Cardiac muscle cell (in vitro differentiated cells and primary cell): ENCODE results near the gene NOL3. TPM values are rescaled to one million over a fixed set of nuclear protein-coding genes. Genes with fewer than 3 reads are reported as not detected.

Experiments used
- DNase-seq, 2 donors: peaks; one replicate each; pipeline versions ENCODE4 v3.0.0 to v3.0.0-alpha.2; 2010 to 2017; ENCODE audit warnings: low read depth in 1 of 2, low spot score in 1 of 2
- H3K27ac ChIP-seq: fragments of 200-600 bp; sonication (generic); 2 replicates; pipeline ENCODE4 v1.5.1; 2016
- H3K27me3 ChIP-seq: fragments of 200-600 bp; sonication (generic); 2 replicates; pipeline ENCODE4 v1.6.0; 2016; ENCODE audit warnings: control low read depth
- H3K36me3 ChIP-seq: fragments of 200-600 bp; sonication (generic); 2 replicates; pipeline ENCODE4 v1.5.1; 2016; ENCODE audit warnings: control low read depth
- H3K4me1 ChIP-seq: fragments of 200-600 bp; sonication (generic); 2 replicates; pipeline ENCODE4 v1.8.1; 2017; ENCODE audit warnings: low read depth, mild to moderate bottlenecking, mixed run types
- H3K4me3 ChIP-seq: fragments of 200-600 bp; sonication (generic); 2 replicates; pipeline ENCODE4 v1.5.1; 2016; ENCODE audit warnings: mild to moderate bottlenecking
- H3K9me3 ChIP-seq: fragments of 200-600 bp; sonication (generic); 2 replicates; pipeline ENCODE4 v1.5.1; 2017; ENCODE audit warnings: low read depth, mild to moderate bottlenecking, control low read depth
- CTCF ChIP-seq: IDR thresholded peaks from 2 replicates; pipeline ENCODE4 v1.5.1; 2012; ENCODE audit warnings: low read depth, mild to moderate bottlenecking, low read length
- polyA plus RNA-seq: library from polyadenylated mRNA; unstranded; fragments of >200 nt; fragmentation: Nextera tagmentation; extraction: Ambion mirVana; gene quantifications from 2 replicates; pipeline ENCODE4 v1.2.1, GENCODE V29; 2016
- total RNA-seq: library from RNA; depleted of rRNA; stranded (reverse); fragments of >200 nt; gene quantifications from 2 replicates; pipeline ENCODE4 v1.2.3, GENCODE V29; 2016

Gene NOL3
- total and polyA plus RNA-seq, 2 experiments from 2014 or later = 31.1 to 40.6 TPM

- Histone ChIP-seq H3K9me3 (no peaks in the 10 kb centered on the region), H3K27ac (no peak overlapping the region), H3K4me1 (peaks cover 7% of the 10 kb centered on the region), H3K4me3 (no peak overlapping the region), H3K36me3 (peaks cover 34% of the 10 kb centered on the region), H3K27me3 (no peaks in the 10 kb centered on the region)
- DNase-seq = no peak
- no peak for TF ChIP-seq CTCF
These were observed 23.2 kb downstream of the NOL3 start for GRCh38 chr16:67193536-67193935.

- Histone ChIP-seq H3K27me3 (no peaks in the 10 kb centered on the region), H3K4me1 (peaks cover 7% of the 10 kb centered on the region), H3K27ac (no peak overlapping the region), H3K9me3 (no peaks in the 10 kb centered on the region), H3K4me3 (no peak overlapping the region), H3K36me3 (peaks cover 34% of the 10 kb centered on the region)
- no peak for DNase-seq
- no peak for TF ChIP-seq CTCF
These were observed 23.9 kb downstream of the NOL3 start for GRCh38 chr16:67194260-67194659.

GRCh38 chr16:67195676-67196075, 25.3 kb downstream of the NOL3 start:
- H3K9me3 ChIP-seq = no peaks in the 10 kb centered on the region
- peaks cover 34% of the 10 kb centered on the region for H3K36me3 ChIP-seq
- no peak overlapping the region for H3K4me3 ChIP-seq
- H3K4me1 ChIP-seq = peaks cover 7% of the 10 kb centered on the region
- TF ChIP-seq CTCF = no peak
- no peak overlapping the region for H3K27ac ChIP-seq
- no peak for DNase-seq
- H3K27me3 ChIP-seq = no peaks in the 10 kb centered on the region

- DNase-seq = no peak
- no peaks in the 10 kb centered on the region for H3K27me3 ChIP-seq
- H3K36me3 ChIP-seq = peaks cover 34% of the 10 kb centered on the region
- H3K4me1 ChIP-seq = peaks cover 7% of the 10 kb centered on the region
- no peaks in the 10 kb centered on the region for H3K9me3 ChIP-seq
- H3K27ac ChIP-seq = no peak overlapping the region
- no peak for TF ChIP-seq CTCF
- H3K4me3 ChIP-seq = no peak overlapping the region
These were observed 26.5 kb downstream of the NOL3 start for GRCh38 chr16:67196881-67197280.

- peaks cover 34% of the 10 kb centered on the region for H3K36me3 ChIP-seq
- no peak for DNase-seq
These were observed 27.4 kb downstream of the NOL3 start for GRCh38 chr16:67197704-67198103.

More at GRCh38 chr16:67197704-67198103, 27.4 kb downstream of the NOL3 start:
- TF ChIP-seq CTCF = no peak
- Histone ChIP-seq H3K9me3 (no peaks in the 10 kb centered on the region), H3K27ac (no peak overlapping the region), H3K4me3 (no peak overlapping the region), H3K4me1 (peaks cover 6% of the 10 kb centered on the region), H3K27me3 (no peaks in the 10 kb centered on the region)
